Measurements from ENCODE around the gene FAM171A2.

GRCh38 chr17:44315760-44316731, 47.6 kb downstream of the FAM171A2 start:
- TF ChIP-seq POLR2A (IDR thresholded peaks at IDR 0.05) (no peak), CTCF (IDR thresholded peaks at IDR 0.05) (no peak)

All from stomach (tissue), 4 donors.